Measurements from ENCODE around the gene WDHD1. TPM values are rescaled to one million over a fixed set of nuclear protein-coding genes. Genes with fewer than 3 reads are reported as not detected.

WDHD1 gene
- total and polyA plus RNA-seq, 2 of the 4 experiments (the other 2 are of a cell fraction): 4.4 to 13.1 TPM

- Histone ChIP-seq H3K23ac (ENCODE audit: low read depth, low read length) (no peak overlapping the region), H3K27me3 (ENCODE audit: control insufficient read depth, insufficient read depth, low read length) (no peaks in the 10 kb centered on the region), H2BK20ac (ENCODE audit: low read depth, low read length) (no peak overlapping the region), H4K8ac (ENCODE audit: low read depth in 2 of 2, low read length in 2 of 2) (peak overlapping the region in 1 of 2 experiments; percentile 49; a peak in 1 of 4 replicates), H3K56ac (ENCODE audit: extremely low read depth, insufficient read depth, low read length) (no peak overlapping the region), H3K14ac (replicated peaks; ENCODE audit: low read depth, low read length) (no peak overlapping the region), H3K4me3 (ENCODE audit: insufficient read depth, low read depth, low read length) (no peak overlapping the region), H3K9me1 (ENCODE audit: insufficient read depth, low read length) (peaks cover 8% of the 10 kb centered on the region), H3K9me3 (ENCODE audit: control insufficient read depth, insufficient read depth, low read length) (no peaks in the 10 kb centered on the region), H2AFZ (replicated peaks; ENCODE audit: low read length, poor library complexity) (no peak overlapping the region), H2AK9ac (replicated peaks; ENCODE audit: low read depth, low read length, poor library complexity) (no peak overlapping the region), H3K9ac (ENCODE audit: low read depth, low read length) (no peak overlapping the region), H2AK5ac (ENCODE audit: low read depth, low read length) (0 out of 2 replicates have a peak overlapping the region, but pooled peaks have one; percentile 28), H2BK5ac (ENCODE audit: low read depth, low read length, poor library complexity, severe bottlenecking) (peak overlapping the region; percentile 58), H4K91ac (ENCODE audit: insufficient read depth, low read depth, low read length) (no peak overlapping the region), H3K36me3 (ENCODE audit: control insufficient read depth, insufficient read depth, low read length) (peaks cover 4% of the 10 kb centered on the region; the same call in 1 of the 2 replicates), H2BK15ac (ENCODE audit: low read depth, low read length) (no peak overlapping the region), H4K5ac (ENCODE audit: low read depth, low read length) (no peak overlapping the region), H2BK120ac (ENCODE audit: low read depth, low read length) (no peak overlapping the region), H3K4ac (ENCODE audit: low read depth, low read length) (no peak overlapping the region), H3K4me1 (ENCODE audit: control insufficient read depth, insufficient read depth, low read length) (peaks cover 15% of the 10 kb centered on the region), H3K79me1 (ENCODE audit: low read depth in 1 of 2, low read length in 2 of 2) (peaks cover 0 to 26% of the 10 kb centered on the region in 2 experiments; a peak in 3 of 4 replicates), H3K4me2 (ENCODE audit: low read depth, low read length) (no peak overlapping the region), H3K18ac (ENCODE audit: low read depth, low read length) (no peak overlapping the region), H3K27ac (ENCODE audit: insufficient read depth, low read length) (peak overlapping the region; percentile 61; the same call in 1 of the 2 replicates), H4K20me1 (ENCODE audit: insufficient read depth, low read length) (peaks cover 7% of the 10 kb centered on the region; the same call in 1 of the 2 replicates)
- ATAC-seq (ENCODE audit: low read depth) (peak; percentile 5; the same call in 1 of the 2 replicates), DNase-seq (peak; percentile 50)
- in situ Hi-C loops (cut with MboI; ENCODE audit: low sequenced_read_pairs) (no loop called here), dilution Hi-C loops (cut with HindIII; ENCODE audit: low sequenced_read_pairs, unreplicated experiment) (no loop called here), intact Hi-C loops (cut with micrococcal nuclease) (no loop called here)
- TF ChIP-seq RAD21 (IDR thresholded peaks at IDR 0.05; ENCODE audit: low read length): no peak
- no peak for TF ChIP-seq RCOR1 (IDR thresholded peaks at IDR 0.05; ENCODE audit: insufficient replicate concordance, low read length)
- no peak for TF ChIP-seq SMC3 (IDR thresholded peaks at IDR 0.05; ENCODE audit: low read depth, low read length)
- no peak for TF ChIP-seq MAZ (IDR thresholded peaks at IDR 0.05; ENCODE audit: borderline replicate concordance, low read depth, low read length)
- no peak for TF ChIP-seq CTCF (conservative IDR thresholded peaks at IDR 0.05; ENCODE audit: low read depth, low read length)
- no peak for TF ChIP-seq USF2 (IDR thresholded peaks at IDR 0.05; ENCODE audit: low read depth, low read length)
- TF ChIP-seq POLR2A (IDR thresholded peaks at IDR 0.05; ENCODE audit: low read depth, low read length): no peak
- no peak for TF ChIP-seq BHLHE40 (IDR thresholded peaks at IDR 0.05; ENCODE audit: low read depth, low read length)
- TF ChIP-seq RFX5 (IDR thresholded peaks at IDR 0.05; ENCODE audit: low read depth, low read length): no peak
- no peak for TF ChIP-seq CHD1 (IDR thresholded peaks at IDR 0.05; ENCODE audit: low read depth, low read length)
- no peak for TF ChIP-seq ELK1 (IDR thresholded peaks at IDR 0.05; ENCODE audit: borderline replicate concordance, low read depth, low read length)
- TF ChIP-seq FOS (IDR thresholded peaks at IDR 0.05; ENCODE audit: low read depth, low read length): no peak
- TF ChIP-seq CEBPB (IDR thresholded peaks at IDR 0.05; ENCODE audit: low read depth, low read length): no peak
- TF ChIP-seq MXI1 (IDR thresholded peaks at IDR 0.05; ENCODE audit: borderline replicate concordance, low read depth, low read length): no peak
- no peak for TF ChIP-seq NFE2L2 (IDR thresholded peaks at IDR 0.05; ENCODE audit: low read depth, low read length)
- TF ChIP-seq MAFK (IDR thresholded peaks at IDR 0.05; ENCODE audit: low read depth, low read length): no peak
- ChIA-PET POLR2A (ENCODE audit: unreplicated experiment) (no interaction called here), CTCF (interaction anchor here (0.6 to 1.1 kb wide), 2 partner anchors 17 to 41 kb away, joined by 4 to 6 read pairs; no protein-coding TSS in a partner anchor)
- WGBS, 2 experiments (ENCODE audit: extremely low coverage in 2 of 2, insufficient read length in 1 of 2): no CpG with 5 or more reads among the region's 4 CpGs
- BruUV-seq (replicated peaks): no TSS peak
Observed at GRCh38 chr14:55070981-55071411, 44.1 kb upstream of the WDHD1 start.

Measured in IMR-90 (cell line).